HepG2 (cell line): ENCODE results near the gene CDH23. TPM values are rescaled to one million over a fixed set of nuclear protein-coding genes. Genes with fewer than 3 reads are reported as not detected.

Source experiments
- DPF2 ChIP-seq: sonication (generic); formaldehyde crosslinking; IDR thresholded peaks from 2 replicates; pipeline ENCODE4 v1.4.0; 2020; ENCODE audit warnings: mild to moderate bottlenecking, low read depth, missing genetic modification reagents, borderline replicate concordance
- HNRNPUL1 ChIP-seq: fragments of 200-400 bp; formaldehyde crosslinking; IDR thresholded peaks from 2 replicates; pipeline ENCODE4 v1.6.1; 2017; ENCODE audit warnings: low read depth, mild to moderate bottlenecking, low read length, moderate library complexity
- KMT2A ChIP-seq: sonication (generic); formaldehyde crosslinking; IDR thresholded peaks from 2 replicates; pipeline ENCODE4 v1.4.0; 2020; ENCODE audit warnings: missing genetic modification reagents
- LCORL ChIP-seq, 2 experiments: fragments of 450-650 bp in 1 of 2; sonication (generic) in 1 of 2; formaldehyde crosslinking in 1 of 2; IDR thresholded peaks; 2 replicates each; pipeline versions ENCODE4 v1.5.0 to v1.6.1; 2017 to 2020; ENCODE audit warnings: antibody characterized with exemption in 1 of 2, missing genetic modification reagents in 1 of 2
- MAZ ChIP-seq, 2 experiments: sonication (generic) in 1 of 2; formaldehyde crosslinking in 1 of 2; IDR thresholded peaks; 2 replicates each; pipeline versions ENCODE4 v1.5.0 to v1.6.1; 2012 to 2020; ENCODE audit warnings: low read depth in 2 of 2, mild to moderate bottlenecking in 2 of 2, borderline replicate concordance in 1 of 2, improper control_type of control experiment in 1 of 2, low read length in 1 of 2, missing genetic modification reagents in 1 of 2, moderate library complexity in 1 of 2
- NR3C1 ChIP-seq: sonication (generic); formaldehyde crosslinking; IDR thresholded peaks from 2 replicates; pipeline ENCODE4 v1.4.0; 2020; ENCODE audit warnings: missing genetic modification reagents
- RORA ChIP-seq: sonication (generic); formaldehyde crosslinking; IDR thresholded peaks from 2 replicates; pipeline ENCODE4 v1.5.0; 2020; ENCODE audit warnings: mild to moderate bottlenecking, missing genetic modification reagents, moderate library complexity
- SIN3B ChIP-seq: fragments of 150-350 bp; IDR thresholded peaks from 2 replicates; pipeline ENCODE4 v1.6.1; 2014; ENCODE audit warnings: low read length
- TRIM24 ChIP-seq: sonication (generic); formaldehyde crosslinking; IDR thresholded peaks from 2 replicates; pipeline ENCODE4 v1.8.0; 2022; ENCODE audit warnings: mild to moderate bottlenecking, missing genetic modification reagents
- ZBTB21 ChIP-seq: sonication (generic); formaldehyde crosslinking; IDR thresholded peaks from 2 replicates; pipeline ENCODE4 v1.4.0; 2020; ENCODE audit warnings: missing genetic modification reagents
- ZBTB8A ChIP-seq: sonication (generic); formaldehyde crosslinking; IDR thresholded peaks from 2 replicates; pipeline ENCODE4 v1.4.0; 2020; ENCODE audit warnings: mild to moderate bottlenecking, low read depth, missing genetic modification reagents, borderline replicate concordance
- ZNF101 ChIP-seq: sonication (generic); formaldehyde crosslinking; IDR thresholded peaks from 2 replicates; pipeline ENCODE4 v1.4.0; 2020; ENCODE audit warnings: mild to moderate bottlenecking, low read depth, missing genetic modification reagents, borderline replicate concordance
- ZNF20 ChIP-seq: sonication (generic); formaldehyde crosslinking; IDR thresholded peaks from 2 replicates; pipeline ENCODE4 v1.4.0; 2020; ENCODE audit warnings: mild to moderate bottlenecking, moderate library complexity, missing genetic modification reagents
- ZNF430 ChIP-seq: sonication (generic); formaldehyde crosslinking; IDR thresholded peaks from 2 replicates; pipeline ENCODE4 v1.9.0; 2021; ENCODE audit warnings: mild to moderate bottlenecking, missing genetic modification reagents
- ZNF556 ChIP-seq: sonication (generic); formaldehyde crosslinking; IDR thresholded peaks from 2 replicates; pipeline ENCODE4 v1.4.0; 2020; ENCODE audit warnings: mild to moderate bottlenecking, missing genetic modification reagents, borderline replicate concordance
- ZNF572 ChIP-seq: sonication (generic); formaldehyde crosslinking; IDR thresholded peaks from 2 replicates; pipeline ENCODE4 v1.5.1; 2020; ENCODE audit warnings: mild to moderate bottlenecking, missing genetic modification reagents
- ZNF577 ChIP-seq: sonication (generic); formaldehyde crosslinking; IDR thresholded peaks from 2 replicates; pipeline ENCODE4 v1.4.0; 2020; ENCODE audit warnings: mild to moderate bottlenecking, low read depth, missing genetic modification reagents, borderline replicate concordance
- ZNF607 ChIP-seq: sonication (generic); formaldehyde crosslinking; IDR thresholded peaks from 2 replicates; pipeline ENCODE4 v1.5.1; 2020; ENCODE audit warnings: missing genetic modification reagents, mild to moderate bottlenecking, borderline replicate concordance
- ZNF660 ChIP-seq: sonication (generic); formaldehyde crosslinking; IDR thresholded peaks from 2 replicates; pipeline ENCODE4 v1.5.1; 2020; ENCODE audit warnings: mild to moderate bottlenecking, low read depth, missing genetic modification reagents, borderline replicate concordance
- ZSCAN21 ChIP-seq: sonication (generic); formaldehyde crosslinking; IDR thresholded peaks from 2 replicates; pipeline ENCODE4 v1.8.0; 2022; ENCODE audit warnings: mild to moderate bottlenecking, missing genetic modification reagents, moderate library complexity, borderline replicate concordance
- polyA plus RNA-seq, 8 experiments: library from polyadenylated mRNA; depleted of rRNA in 3 of 8; stranded (reverse) in 7 of 8; unstranded in 1 of 8; fragments of >200 nt; fragmentation: Illumina TruSeq in 4 of 8; extraction: Trizol in 4 of 8; gene quantifications; 2 replicates each; pipeline versions ENCODE4 v1.2.1 to v1.2.3, GENCODE V29; 2011 to 2016; ENCODE audit warnings: low read depth in 4 of 8, missing spikeins in 1 of 8, mixed read lengths in 1 of 8; ENCODE audit not compliant: insufficient read depth in 1 of 8
- total RNA-seq, 5 experiments: library from RNA; depleted of rRNA; stranded (reverse); fragments of >200 nt; fragmentation: Illumina TruSeq; extraction: Trizol; gene quantifications; 2 replicates each; pipeline ENCODE4 v1.2.3, GENCODE V29; 2016; ENCODE audit warnings: low read depth in 1 of 5
- TF ChIP-seq, protein P1 (sequence below): sonication (generic); formaldehyde crosslinking; IDR thresholded peaks from 2 replicates; pipeline ENCODE4 v1.8.1; 2023; ENCODE audit warnings: mild to moderate bottlenecking, missing genetic modification reagents, borderline replicate concordance
- TF ChIP-seq, protein P2 (sequence below): sonication (generic); formaldehyde crosslinking; IDR thresholded peaks from 2 replicates; pipeline ENCODE4 v1.5.1; 2020; ENCODE audit warnings: missing genetic modification reagents, mild to moderate bottlenecking, borderline replicate concordance

The CDH23 gene
- total and polyA plus RNA-seq, 2 of the 13 experiments (the other 11 are each of a cell fraction or from before 2014, with no cell fraction given): 0.13 TPM; not detected in 1

GRCh38 chr10:71347587-71348395 is 48.9 kb upstream of the CDH23 start (continued):
- no peak for TF ChIP-seq LCORL (IDR thresholded peaks at IDR 0.05)
- peak; percentile 84 for TF ChIP-seq LCORL (CRISPR knock-in tag; IDR thresholded peaks at IDR 0.05)
- TF ChIP-seq ZNF101: no peak
- no peak for TF ChIP-seq NR3C1
- TF ChIP-seq ZSCAN21 (CRISPR knock-in tag): no peak
- peak; percentile 68; the same call in 1 of the 2 replicates for TF ChIP-seq TRIM24 (CRISPR knock-in tag)
- no peak for TF ChIP-seq ZNF660 (CRISPR knock-in tag)
- peak; percentile 58; the same call in 1 of the 2 replicates for TF ChIP-seq KMT2A (CRISPR knock-in tag)
- TF ChIP-seq HNRNPUL1: no peak
- TF ChIP-seq, protein P1, sequence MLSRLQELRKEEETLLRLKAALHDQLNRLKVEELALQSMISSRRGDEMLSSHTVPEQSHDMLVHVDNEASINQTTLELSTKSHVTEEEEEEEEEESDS (CRISPR knock-in tag): no peak
- no peak for TF ChIP-seq ZNF577 (CRISPR knock-in tag)
- TF ChIP-seq RORA (CRISPR knock-in tag): no peak
- TF ChIP-seq, protein P2, sequence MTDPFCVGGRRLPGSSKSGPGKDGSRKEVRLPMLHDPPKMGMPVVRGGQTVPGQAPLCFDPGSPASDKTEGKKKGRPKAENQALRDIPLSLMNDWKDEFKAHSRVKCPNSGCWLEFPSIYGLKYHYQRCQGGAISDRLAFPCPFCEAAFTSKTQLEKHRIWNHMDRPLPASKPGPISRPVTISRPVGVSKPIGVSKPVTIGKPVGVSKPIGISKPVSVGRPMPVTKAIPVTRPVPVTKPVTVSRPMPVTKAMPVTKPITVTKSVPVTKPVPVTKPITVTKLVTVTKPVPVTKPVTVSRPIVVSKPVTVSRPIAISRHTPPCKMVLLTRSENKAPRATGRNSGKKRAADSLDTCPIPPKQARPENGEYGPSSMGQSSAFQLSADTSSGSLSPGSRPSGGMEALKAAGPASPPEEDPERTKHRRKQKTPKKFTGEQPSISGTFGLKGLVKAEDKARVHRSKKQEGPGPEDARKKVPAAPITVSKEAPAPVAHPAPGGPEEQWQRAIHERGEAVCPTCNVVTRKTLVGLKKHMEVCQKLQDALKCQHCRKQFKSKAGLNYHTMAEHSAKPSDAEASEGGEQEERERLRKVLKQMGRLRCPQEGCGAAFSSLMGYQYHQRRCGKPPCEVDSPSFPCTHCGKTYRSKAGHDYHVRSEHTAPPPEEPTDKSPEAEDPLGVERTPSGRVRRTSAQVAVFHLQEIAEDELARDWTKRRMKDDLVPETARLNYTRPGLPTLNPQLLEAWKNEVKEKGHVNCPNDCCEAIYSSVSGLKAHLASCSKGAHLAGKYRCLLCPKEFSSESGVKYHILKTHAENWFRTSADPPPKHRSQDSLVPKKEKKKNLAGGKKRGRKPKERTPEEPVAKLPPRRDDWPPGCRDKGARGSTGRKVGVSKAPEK (CRISPR knock-in tag): no peak
- peak; percentile 79; the same call in 1 of the 2 replicates for TF ChIP-seq ZNF556 (CRISPR knock-in tag)
- peak; percentile 56; the same call in 1 of the 2 replicates for TF ChIP-seq ZNF430 (CRISPR knock-in tag)
- no peak for TF ChIP-seq SIN3B
- TF ChIP-seq DPF2 (CRISPR knock-in tag): peak; percentile 76; the same call in 1 of the 2 replicates
- TF ChIP-seq ZNF607: 0 out of 2 replicates have a peak, but pooled peaks have one; percentile 46
- no peak for TF ChIP-seq ZNF20
- no peak for TF ChIP-seq ZBTB8A (CRISPR knock-in tag)
- no peak for TF ChIP-seq ZBTB21 (CRISPR knock-in tag)
- no peak for TF ChIP-seq ZNF572 (CRISPR knock-in tag)
- no peak for TF ChIP-seq MAZ (IDR thresholded peaks at IDR 0.05; ENCODE audit: borderline replicate concordance, low read depth, low read length)
- peak; percentile 81; the same call in 1 of the 2 replicates for TF ChIP-seq MAZ (CRISPR knock-in tag; IDR thresholded peaks at IDR 0.05; ENCODE audit: low read depth)
